Type B pancreatic cell (in vitro differentiated cells): ENCODE measurements around the gene FN3KRP. TPM values are rescaled to one million over a fixed set of nuclear protein-coding genes. Genes with fewer than 3 reads are reported as not detected.

Experiments used
- DNase-seq: peaks from one replicate; pipeline ENCODE4 v3.0.0; 2021; ENCODE audit warnings: mixed read lengths; ENCODE audit not compliant: unreplicated experiment; ENCODE audit errors: extremely low spot score
- H3K27ac Mint-ChIP-seq: 2 replicates; pipeline ENCODE4 v1.8.0; 2021; ENCODE audit warnings: mild to moderate bottlenecking, mixed read lengths
- H3K27me3 Mint-ChIP-seq: 2 replicates; pipeline ENCODE4 v1.8.0; 2021; ENCODE audit warnings: mixed read lengths
- H3K36me3 Mint-ChIP-seq: 2 replicates; pipeline ENCODE4 v1.8.0; 2021; ENCODE audit warnings: mixed read lengths
- H3K4me1 Mint-ChIP-seq: one replicate; pipeline ENCODE4 v1.8.0; 2021; ENCODE audit warnings: mixed read lengths; ENCODE audit not compliant: unreplicated experiment
- H3K4me3 Mint-ChIP-seq: 2 replicates; pipeline ENCODE4 v1.8.0; 2021; ENCODE audit warnings: mild to moderate bottlenecking, mixed read lengths
- H3K9me3 Mint-ChIP-seq: 2 replicates; pipeline ENCODE4 v1.8.0; 2021; ENCODE audit warnings: mixed read lengths
- CTCF ChIP-seq: fragments of 200-600 bp; sonication (generic); conservative IDR thresholded peaks from 2 replicates; pipeline ENCODE4 v1.5.0; 2021; ENCODE audit warnings: antibody characterized with exemption, mild to moderate bottlenecking
- total RNA-seq: library from RNA; stranded (reverse); gene quantifications from 2 replicates; pipeline ENCODE4 v1.2.1, GENCODE V29; 2021; ENCODE audit warnings: low replicate concordance

The FN3KRP gene
- total RNA-seq, 1 donor from 2014 or later = 36.5 TPM

- no peak for DNase-seq
- H3K36me3 Mint-ChIP-seq = peaks cover 9% of the 10 kb centered on the region
- H3K4me1 Mint-ChIP-seq = peaks cover 24% of the 10 kb centered on the region
Measured at GRCh38 chr17:82754297-82755208, 38.0 kb downstream of the FN3KRP start.

GRCh38 chr17:82756166-82756565, 39.7 kb downstream of the FN3KRP start:
- H3K27me3 Mint-ChIP-seq = no peaks in the 10 kb centered on the region
- peaks cover 16% of the 10 kb centered on the region for H3K36me3 Mint-ChIP-seq
- H3K4me1 Mint-ChIP-seq = peaks cover 24% of the 10 kb centered on the region
- no peaks in the 10 kb centered on the region for H3K9me3 Mint-ChIP-seq
- no peak overlapping the region for H3K4me3 Mint-ChIP-seq
- TF ChIP-seq CTCF = no peak
- DNase-seq = no peak
- peak overlapping the region; percentile 94 for H3K27ac Mint-ChIP-seq

More at GRCh38 chr17:82754297-82755208, 38.0 kb downstream of the FN3KRP start:
- peak overlapping the region; percentile 93 for H3K4me3 Mint-ChIP-seq
- no peaks in the 10 kb centered on the region for H3K27me3 Mint-ChIP-seq
- no peaks in the 10 kb centered on the region for H3K9me3 Mint-ChIP-seq
- H3K27ac Mint-ChIP-seq = peak overlapping the region; percentile 94
- TF ChIP-seq CTCF = no peak

DNA sequence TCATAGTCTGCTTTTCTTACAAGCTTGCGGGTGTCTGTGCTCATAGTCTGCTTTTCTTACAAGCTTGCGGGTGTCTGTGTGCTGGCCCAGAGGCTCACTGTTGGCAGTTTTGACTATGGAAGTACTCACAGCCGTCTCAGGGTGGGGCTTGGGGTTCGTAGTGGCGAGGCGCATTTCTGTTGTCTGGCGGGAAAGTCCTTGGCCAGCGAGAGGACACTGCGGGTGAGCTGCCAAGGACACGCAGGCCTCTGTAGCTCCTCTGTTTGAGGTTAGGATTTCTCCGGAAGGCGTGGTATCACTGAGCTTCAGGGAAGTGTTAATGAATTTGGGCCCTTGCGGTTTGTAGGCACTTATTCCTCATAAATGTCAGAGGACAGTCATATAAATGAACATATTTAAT, 48.9 kb downstream of the FN3KRP start:
- no peak for TF ChIP-seq CTCF
- DNase-seq = no peak
- H3K4me3 Mint-ChIP-seq = no peak overlapping the region
- no peaks in the 10 kb centered on the region for H3K9me3 Mint-ChIP-seq
- no peak overlapping the region for H3K27ac Mint-ChIP-seq
- H3K4me1 Mint-ChIP-seq = peaks cover 3% of the 10 kb centered on the region
- H3K36me3 Mint-ChIP-seq = peaks cover 34% of the 10 kb centered on the region
- no peaks in the 10 kb centered on the region for H3K27me3 Mint-ChIP-seq

- peaks cover 32% of the 10 kb centered on the region for H3K36me3 Mint-ChIP-seq
- no peak overlapping the region for H3K27ac Mint-ChIP-seq
- H3K4me1 Mint-ChIP-seq = no peaks in the 10 kb centered on the region
- H3K27me3 Mint-ChIP-seq = no peaks in the 10 kb centered on the region
- H3K9me3 Mint-ChIP-seq = no peaks in the 10 kb centered on the region
- no peak overlapping the region for H3K4me3 Mint-ChIP-seq
- peak; percentile 79 for TF ChIP-seq CTCF
- DNase-seq = no peak
Measured at GRCh38 chr17:82767041-82767754, 50.7 kb downstream of the FN3KRP start.

GRCh38 chr17:82769041-82769440, 52.5 kb downstream of the FN3KRP start:
- no peaks in the 10 kb centered on the region for H3K9me3 Mint-ChIP-seq
- H3K27me3 Mint-ChIP-seq = no peaks in the 10 kb centered on the region
- no peak overlapping the region for H3K27ac Mint-ChIP-seq
- no peak for TF ChIP-seq CTCF
- no peak for DNase-seq
- peaks cover 2% of the 10 kb centered on the region for H3K4me1 Mint-ChIP-seq
- H3K36me3 Mint-ChIP-seq = peaks cover 33% of the 10 kb centered on the region
- no peak overlapping the region for H3K4me3 Mint-ChIP-seq
